HepG2 (cell line): ENCODE data around the gene RABEP2. TPM values are rescaled to one million over a fixed set of nuclear protein-coding genes. Genes with fewer than 3 reads are reported as not detected.

Experiments used
- ATF5 ChIP-seq: sonication (generic); formaldehyde crosslinking; IDR thresholded peaks from 2 replicates; pipeline ENCODE4 v1.4.0; 2020; ENCODE audit warnings: mild to moderate bottlenecking, low read depth, missing genetic modification reagents
- CEBPZ ChIP-seq: IDR thresholded peaks from 2 replicates; pipeline ENCODE4 v1.6.1; 2012; ENCODE audit warnings: low read length, improper control_type of control experiment
- DNMT3B ChIP-seq: conservative IDR thresholded peaks from 2 replicates; pipeline ENCODE4 v1.6.1; 2016; ENCODE audit warnings: missing biosample characterization, control low read depth
- ESRRA ChIP-seq: sonication (generic); formaldehyde crosslinking; IDR thresholded peaks from 2 replicates; pipeline ENCODE4 v1.5.1; 2020; ENCODE audit warnings: mild to moderate bottlenecking, low read depth, missing genetic modification reagents
- FOXO1 ChIP-seq: sonication (generic); formaldehyde crosslinking; IDR thresholded peaks from 2 replicates; pipeline ENCODE4 v1.4.0; 2020; ENCODE audit warnings: missing genetic modification reagents
- HDAC1 ChIP-seq: sonication (generic); formaldehyde crosslinking; IDR thresholded peaks from 2 replicates; pipeline ENCODE4 v1.5.1; 2020; ENCODE audit warnings: mild to moderate bottlenecking, missing genetic modification reagents
- IRX3 ChIP-seq: sonication (generic); formaldehyde crosslinking; IDR thresholded peaks from 2 replicates; pipeline ENCODE4 v1.8.1; 2023; ENCODE audit warnings: mild to moderate bottlenecking, low read depth, missing genetic modification reagents, borderline replicate concordance
- MAFG ChIP-seq: sonication (generic); formaldehyde crosslinking; IDR thresholded peaks from 2 replicates; pipeline ENCODE4 v1.5.1; 2020; ENCODE audit warnings: mild to moderate bottlenecking, missing genetic modification reagents
- MAZ ChIP-seq, 2 experiments: sonication (generic) in 1 of 2; formaldehyde crosslinking in 1 of 2; IDR thresholded peaks; 2 replicates each; pipeline versions ENCODE4 v1.5.0 to v1.6.1; 2012 to 2020; ENCODE audit warnings: low read depth in 2 of 2, mild to moderate bottlenecking in 2 of 2, borderline replicate concordance in 1 of 2, improper control_type of control experiment in 1 of 2, low read length in 1 of 2, missing genetic modification reagents in 1 of 2, moderate library complexity in 1 of 2
- MTA1 ChIP-seq: sonication (generic); formaldehyde crosslinking; IDR thresholded peaks from 2 replicates; pipeline ENCODE4 v1.4.0; 2020; ENCODE audit warnings: missing genetic modification reagents, mild to moderate bottlenecking, borderline replicate concordance
- NCOR1 ChIP-seq: fragments of 200-600 bp; sonication (generic); IDR thresholded peaks from 2 replicates; pipeline ENCODE4 v1.7.0; 2017; ENCODE audit warnings: antibody characterized with exemption, low read length, borderline replicate concordance
- POGZ ChIP-seq: sonication (generic); formaldehyde crosslinking; IDR thresholded peaks from 2 replicates; pipeline ENCODE4 v1.4.0; 2020; ENCODE audit warnings: mild to moderate bottlenecking, missing genetic modification reagents
- RARA ChIP-seq: IDR thresholded peaks from 2 replicates; pipeline ENCODE4 v1.6.1; 2016; ENCODE audit warnings: missing genetic modification reagents, missing compliant biosample characterization
- RBAK ChIP-seq: sonication (generic); formaldehyde crosslinking; IDR thresholded peaks from 2 replicates; pipeline ENCODE4 v1.5.1; 2020; ENCODE audit warnings: mild to moderate bottlenecking, missing genetic modification reagents
- RELA ChIP-seq: sonication (generic); formaldehyde crosslinking; IDR thresholded peaks from 2 replicates; pipeline ENCODE4 v1.4.0; 2020; ENCODE audit warnings: missing genetic modification reagents
- U2AF2 ChIP-seq: fragments of 200-400 bp; formaldehyde crosslinking; IDR thresholded peaks from 2 replicates; pipeline ENCODE4 v1.6.1; 2017; ENCODE audit warnings: low read depth, mild to moderate bottlenecking, low read length
- ZNF260 ChIP-seq: sonication (generic); formaldehyde crosslinking; IDR thresholded peaks from 2 replicates; pipeline ENCODE4 v1.4.0; 2020; ENCODE audit warnings: missing genetic modification reagents, low read depth, mild to moderate bottlenecking, borderline replicate concordance
- ZNF331 ChIP-seq: sonication (generic); formaldehyde crosslinking; IDR thresholded peaks from 2 replicates; pipeline ENCODE4 v1.4.0; 2020; ENCODE audit warnings: missing genetic modification reagents
- ZNF337 ChIP-seq: sonication (generic); formaldehyde crosslinking; IDR thresholded peaks from 2 replicates; pipeline ENCODE4 v1.5.1; 2020; ENCODE audit warnings: missing genetic modification reagents, low read depth, mild to moderate bottlenecking, borderline replicate concordance
- ZNF34 ChIP-seq: sonication (generic); formaldehyde crosslinking; IDR thresholded peaks from 2 replicates; pipeline ENCODE4 v1.4.0; 2020; ENCODE audit warnings: mild to moderate bottlenecking, missing genetic modification reagents, borderline replicate concordance
- ZNF362 ChIP-seq: sonication (generic); formaldehyde crosslinking; IDR thresholded peaks from 2 replicates; pipeline ENCODE4 v1.4.0; 2020; ENCODE audit warnings: missing genetic modification reagents, mild to moderate bottlenecking, borderline replicate concordance
- ZNF512 ChIP-seq: sonication (generic); formaldehyde crosslinking; IDR thresholded peaks from 2 replicates; pipeline ENCODE4 v1.4.0; 2020; ENCODE audit warnings: mild to moderate bottlenecking, missing genetic modification reagents
- ZNF747 ChIP-seq: sonication (generic); formaldehyde crosslinking; IDR thresholded peaks from 2 replicates; pipeline ENCODE4 v1.8.1; 2023; ENCODE audit warnings: missing genetic modification reagents, mild to moderate bottlenecking, borderline replicate concordance
- ZNF749 ChIP-seq: sonication (generic); formaldehyde crosslinking; IDR thresholded peaks from 2 replicates; pipeline ENCODE4 v1.8.0; 2022; ENCODE audit warnings: mild to moderate bottlenecking, missing genetic modification reagents, moderate library complexity, borderline replicate concordance
- ZNF788 ChIP-seq: sonication (generic); formaldehyde crosslinking; IDR thresholded peaks from 2 replicates; pipeline ENCODE4 v1.5.0; 2020; ENCODE audit warnings: mild to moderate bottlenecking, missing genetic modification reagents, borderline replicate concordance
- polyA plus RNA-seq, 8 experiments: library from polyadenylated mRNA; depleted of rRNA in 3 of 8; stranded (reverse) in 7 of 8; unstranded in 1 of 8; fragments of >200 nt; fragmentation: Illumina TruSeq in 4 of 8; extraction: Trizol in 4 of 8; gene quantifications; 2 replicates each; pipeline versions ENCODE4 v1.2.1 to v1.2.3, GENCODE V29; 2011 to 2016; ENCODE audit warnings: low read depth in 4 of 8, missing spikeins in 1 of 8, mixed read lengths in 1 of 8; ENCODE audit not compliant: insufficient read depth in 1 of 8
- total RNA-seq, 5 experiments: library from RNA; depleted of rRNA; stranded (reverse); fragments of >200 nt; fragmentation: Illumina TruSeq; extraction: Trizol; gene quantifications; 2 replicates each; pipeline ENCODE4 v1.2.3, GENCODE V29; 2016; ENCODE audit warnings: low read depth in 1 of 5

Gene RABEP2
- total and polyA plus RNA-seq, 2 of the 13 experiments (the other 11 are each of a cell fraction or from before 2014, with no cell fraction given), result 10.8 to 18.4 TPM

- TF ChIP-seq ATF5 (CRISPR knock-in tag) (no peak), ZNF34 (CRISPR knock-in tag) (no peak), POGZ (no peak), CEBPZ (no peak), ZNF331 (no peak), RARA (CRISPR knock-in tag) (peak; percentile 62; the same call in 1 of the 2 replicates), U2AF2 (no peak), ZNF362 (peak; percentile 25; the same call in 1 of the 2 replicates), DNMT3B (CRISPR knock-in tag) (no peak), MTA1 (CRISPR knock-in tag) (no peak), FOXO1 (CRISPR knock-in tag) (no peak; the same call in 1 of the 2 replicates), RBAK (CRISPR knock-in tag) (no peak), IRX3 (CRISPR knock-in tag) (no peak), ZNF512 (no peak), ZNF260 (CRISPR knock-in tag) (no peak), NCOR1 (no peak), ZNF749 (no peak), MAFG (CRISPR knock-in tag) (no peak), ZNF337 (CRISPR knock-in tag) (no peak), ZNF788 (no peak), HDAC1 (no peak), ZNF747 (CRISPR knock-in tag) (no peak), RELA (no peak), ESRRA (CRISPR knock-in tag) (no peak), MAZ (IDR thresholded peaks at IDR 0.05; ENCODE audit: borderline replicate concordance, low read depth, low read length) (no peak), MAZ (CRISPR knock-in tag; IDR thresholded peaks at IDR 0.05; ENCODE audit: low read depth) (no peak)
These were observed 29.4 kb downstream of the RABEP2 start (continued) for GRCh38 chr16:28895609-28896008.
